Subcutaneous abdominal adipose tissue (tissue), 5 donors: ENCODE measurements around the gene EMC9.

Source experiments
- H3K27ac ChIP-seq: one replicate; pipeline ENCODE4 v1.7.0; 2013; ENCODE audit warnings: low read depth, mild to moderate bottlenecking, inconsistent platforms, low read length, moderate library complexity
- H3K27me3 ChIP-seq, 5 donors: one replicate each; pipeline ENCODE4 v1.7.0; 2013; ENCODE audit warnings: low read length in 5 of 5, inconsistent platforms in 1 of 5; ENCODE audit not compliant: control insufficient read depth in 5 of 5, insufficient read depth in 4 of 5
- H3K36me3 ChIP-seq, 5 donors: one replicate each; pipeline ENCODE4 v1.7.0; 2013; ENCODE audit warnings: low read length in 5 of 5; ENCODE audit not compliant: control insufficient read depth in 5 of 5, insufficient read depth in 5 of 5
- H3K4me1 ChIP-seq, 5 donors: one replicate each; pipeline ENCODE4 v1.7.0; 2013; ENCODE audit warnings: low read length in 5 of 5, mild to moderate bottlenecking in 3 of 5, moderate library complexity in 1 of 5; ENCODE audit not compliant: control insufficient read depth in 5 of 5, insufficient read depth in 5 of 5
- H3K4me3 ChIP-seq, 5 donors: one replicate each; pipeline ENCODE4 v1.7.0; 2013; ENCODE audit warnings: low read length in 5 of 5, low read depth in 1 of 5
- H3K9ac ChIP-seq, 5 donors: one replicate each; pipeline ENCODE4 v1.7.0; 2013; ENCODE audit warnings: low read length in 5 of 5, mild to moderate bottlenecking in 4 of 5, moderate library complexity in 3 of 5
- H3K9me3 ChIP-seq, 5 donors: one replicate each; pipeline ENCODE4 v1.7.0; 2013; ENCODE audit warnings: low read length in 5 of 5; ENCODE audit not compliant: control insufficient read depth in 5 of 5
- donor health status: healthy.
- donor health status: healthy.
- donor health status: healthy.
- donor health status: healthy.
- donor health status: healthy.

Gene EMC9

GRCh38 chr14:24177041-24177825, 35.8 kb upstream of the EMC9 start:
- no peak overlapping the region for H3K27ac ChIP-seq
- no peak overlapping the region for H3K4me3 ChIP-seq
- no peaks in the 10 kb centered on the region for H3K27me3 ChIP-seq
- H3K9ac ChIP-seq, result no peak overlapping the region
- peaks cover 0 to 89% (median 70%) of the 10 kb centered on the region in 5 donors for H3K36me3 ChIP-seq
- H3K4me1 ChIP-seq, result peaks cover 0 to under 1% (median 0%) of the 10 kb centered on the region in 5 donors
- no peaks in the 10 kb centered on the region for H3K9me3 ChIP-seq

- Histone ChIP-seq H3K36me3 (peaks cover 0 to 83% (median 64%) of the 10 kb centered on the region in 5 donors), H3K4me3 (no peak overlapping the region), H3K27me3 (no peaks in the 10 kb centered on the region), H3K4me1 (peaks cover 0 to 7% (median 5%) of the 10 kb centered on the region in 5 donors), H3K9ac (no peak overlapping the region), H3K27ac (no peak overlapping the region), H3K9me3 (no peaks in the 10 kb centered on the region)
These were observed 35.2 kb upstream of the EMC9 start for GRCh38 chr14:24176599-24176998.

- Histone ChIP-seq H3K9ac (no peak overlapping the region), H3K36me3 (peaks cover 2 to 61% (median 36%) of the 10 kb centered on the region in 5 donors), H3K27me3 (no peaks in the 10 kb centered on the region), H3K27ac (no peak overlapping the region), H3K4me3 (no peak overlapping the region), H3K4me1 (peaks cover 0 to 11% (median 5%) of the 10 kb centered on the region in 5 donors), H3K9me3 (no peaks in the 10 kb centered on the region)
These were observed 31.5 kb upstream of the EMC9 start for GRCh38 chr14:24172871-24173281.

GRCh38 chr14:24172261-24172860, 31.0 kb upstream of the EMC9 start:
- H3K4me1 ChIP-seq, result peaks cover 0 to 11% (median 5%) of the 10 kb centered on the region in 5 donors
- no peak overlapping the region for H3K9ac ChIP-seq

GRCh38 chr14:24171422-24172260, 30.2 kb upstream of the EMC9 start, which contains the start of gene REC8:
TSS of gene REC8 (plus strand) at chr14:24172080. CDS start at chr14:24172553, 473 bp downstream.
- H3K9ac ChIP-seq, result no peak within 1 kb of the TSS
- peaks cover 2 to 58% (median 34%) of the 10 kb centered on the region in 5 donors for H3K36me3 ChIP-seq
- no peaks in the 10 kb centered on the region for H3K9me3 ChIP-seq
- H3K27me3 ChIP-seq, result no peaks in the 10 kb centered on the region
- peaks cover 0 to 11% (median 5%) of the 10 kb centered on the region in 5 donors for H3K4me1 ChIP-seq
- peak within 1 kb of the TSS in 3 of 5 donors; percentile 22 to 50 (median 43) for H3K4me3 ChIP-seq
- no peak within 1 kb of the TSS for H3K27ac ChIP-seq

More at GRCh38 chr14:24172261-24172860, 31.0 kb upstream of the EMC9 start:
- peaks cover 2 to 59% (median 36%) of the 10 kb centered on the region in 5 donors for H3K36me3 ChIP-seq
- H3K27me3 ChIP-seq, result no peaks in the 10 kb centered on the region
- no peak overlapping the region for H3K27ac ChIP-seq
- H3K4me3 ChIP-seq, result peak overlapping the region in 2 of 5 donors; percentile 22 to 50
- H3K9me3 ChIP-seq, result no peaks in the 10 kb centered on the region

- no peak overlapping the region for H3K27ac ChIP-seq
- no peaks in the 10 kb centered on the region for H3K27me3 ChIP-seq
- H3K4me1 ChIP-seq, result peaks cover 2 to 19% (median 14%) of the 10 kb centered on the region in 5 donors
- H3K9me3 ChIP-seq, result no peaks in the 10 kb centered on the region
- H3K4me3 ChIP-seq, result no peak overlapping the region
- H3K36me3 ChIP-seq, result peaks cover 5 to 69% (median 58%) of the 10 kb centered on the region in 5 donors
- H3K9ac ChIP-seq, result no peak overlapping the region
These were observed 26.2 kb upstream of the EMC9 start for GRCh38 chr14:24167469-24168114.

- H3K27ac ChIP-seq, result no peak overlapping the region
- no peaks in the 10 kb centered on the region for H3K27me3 ChIP-seq
- H3K36me3 ChIP-seq, result peaks cover 5 to 65% (median 59%) of the 10 kb centered on the region in 5 donors
- no peak overlapping the region for H3K9ac ChIP-seq
- no peak overlapping the region for H3K4me3 ChIP-seq
- no peaks in the 10 kb centered on the region for H3K9me3 ChIP-seq
- peaks cover 9 to 25% (median 24%) of the 10 kb centered on the region in 5 donors for H3K4me1 ChIP-seq
These were observed 24.4 kb upstream of the EMC9 start for GRCh38 chr14:24165785-24166184.

GRCh38 chr14:24164518-24164991, 23.2 kb upstream of the EMC9 start:
- Histone ChIP-seq H3K9ac (no peak overlapping the region), H3K4me1 (peaks cover 9 to 31% (median 29%) of the 10 kb centered on the region in 5 donors), H3K27ac (no peak overlapping the region), H3K27me3 (no peaks in the 10 kb centered on the region), H3K9me3 (no peaks in the 10 kb centered on the region), H3K36me3 (peaks cover 5 to 70% (median 63%) of the 10 kb centered on the region in 5 donors), H3K4me3 (no peak overlapping the region)

GRCh38 chr14:24162093-24162492, 20.7 kb upstream of the EMC9 start:
- Histone ChIP-seq H3K36me3 (peaks cover 7 to 72% (median 66%) of the 10 kb centered on the region in 5 donors), H3K9ac (peak overlapping the region; percentile 74 to 97 (median 90))

More at GRCh38 chr14:24162093-24162492, 20.7 kb upstream of the EMC9 start:
- H3K4me1 ChIP-seq, result peaks cover 9 to 31% (median 29%) of the 10 kb centered on the region in 5 donors
- no peaks in the 10 kb centered on the region for H3K9me3 ChIP-seq
- H3K27ac ChIP-seq, result peak overlapping the region; percentile 93
- H3K27me3 ChIP-seq, result no peaks in the 10 kb centered on the region
- H3K4me3 ChIP-seq, result peak overlapping the region; percentile 83 to 97 (median 91)
